Trophoblast cell (in vitro differentiated cells and primary cell): Measurements from ENCODE around the gene TRAPPC4.

Experiments
- DNase-seq, 2 donors: peaks; one replicate each; pipeline ENCODE4 v3.0.0-alpha.2; 2016
- H2AFZ ChIP-seq: 2 replicates; pipeline ENCODE4 v1.6.1; 2013; ENCODE audit warnings: low read length, moderate library complexity, mild to moderate bottlenecking; ENCODE audit not compliant: insufficient read depth, poor library complexity
- H2AK5ac ChIP-seq: 2 replicates; pipeline ENCODE4 v1.6.1; 2013; ENCODE audit warnings: mild to moderate bottlenecking, low read length
- H2BK120ac ChIP-seq: 2 replicates; pipeline ENCODE4 v1.6.1; 2013; ENCODE audit warnings: low read length, mild to moderate bottlenecking, moderate library complexity; ENCODE audit not compliant: insufficient read depth, poor library complexity
- H2BK12ac ChIP-seq: 2 replicates; pipeline ENCODE4 v1.6.1; 2013; ENCODE audit warnings: mild to moderate bottlenecking, low read length, moderate library complexity
- H2BK5ac ChIP-seq: 2 replicates; pipeline ENCODE4 v1.6.1; 2013; ENCODE audit warnings: low read length, low read depth, moderate library complexity, mild to moderate bottlenecking; ENCODE audit not compliant: poor library complexity
- H3K14ac ChIP-seq: 2 replicates; pipeline ENCODE4 v1.6.1; 2013; ENCODE audit warnings: mild to moderate bottlenecking, low read length
- H3K18ac ChIP-seq: 2 replicates; pipeline ENCODE4 v1.6.1; 2013; ENCODE audit warnings: mild to moderate bottlenecking, low read length
- H3K23ac ChIP-seq: 2 replicates; pipeline ENCODE4 v1.6.1; 2013; ENCODE audit warnings: low read length
- H3K27ac ChIP-seq: 2 replicates; pipeline ENCODE4 v1.5.1; 2013; ENCODE audit warnings: low read depth, mild to moderate bottlenecking, inconsistent platforms, low read length, moderate library complexity
- H3K27me3 ChIP-seq: 2 replicates; pipeline ENCODE4 v1.6.1; 2013; ENCODE audit warnings: inconsistent platforms, mild to moderate bottlenecking, low read length, moderate library complexity; ENCODE audit not compliant: insufficient read depth
- H3K36me3 ChIP-seq, 2 experiments: 1 replicate in 1 of 2; 2 replicates in 1 of 2; pipeline ENCODE4 v1.6.1; 2013; ENCODE audit warnings: low read length in 2 of 2, mild to moderate bottlenecking in 2 of 2, moderate library complexity in 1 of 2; ENCODE audit not compliant: insufficient read depth in 2 of 2, control insufficient read depth in 1 of 2
- H3K4ac ChIP-seq: 2 replicates; pipeline ENCODE4 v1.6.1; 2013; ENCODE audit warnings: low read depth, mild to moderate bottlenecking, low read length, moderate library complexity
- H3K4me1 ChIP-seq, 2 experiments: 1 replicate in 1 of 2; 2 replicates in 1 of 2; pipeline ENCODE4 v1.6.1; 2013; ENCODE audit warnings: low read length in 2 of 2, mild to moderate bottlenecking in 2 of 2, moderate library complexity in 1 of 2; ENCODE audit not compliant: insufficient read depth in 2 of 2, control insufficient read depth in 1 of 2
- H3K4me2 ChIP-seq: 2 replicates; pipeline ENCODE4 v1.6.1; 2013; ENCODE audit warnings: inconsistent platforms, mild to moderate bottlenecking, low read length, moderate library complexity
- H3K4me3 ChIP-seq: 2 replicates; pipeline ENCODE4 v1.5.1; 2013; ENCODE audit warnings: mild to moderate bottlenecking, low read depth, low read length, inconsistent platforms
- H3K79me1 ChIP-seq: one replicate; pipeline ENCODE4 v1.6.1; 2013; ENCODE audit warnings: low read length
- H3K79me2 ChIP-seq: 2 replicates; pipeline ENCODE4 v1.6.1; 2013; ENCODE audit warnings: low read length, mild to moderate bottlenecking; ENCODE audit not compliant: control insufficient read depth, insufficient read depth, poor library complexity
- H3K9ac ChIP-seq: 2 replicates; pipeline ENCODE4 v1.6.1; 2013; ENCODE audit warnings: mild to moderate bottlenecking, low read length
- H3K9me3 ChIP-seq: 2 replicates; pipeline ENCODE4 v1.6.1; 2013; ENCODE audit warnings: low read depth, mild to moderate bottlenecking, control low read depth, inconsistent platforms, low read length; ENCODE audit not compliant: insufficient read depth
- H4K12ac ChIP-seq: 2 replicates; pipeline ENCODE4 v1.6.1; 2013; ENCODE audit warnings: low read depth, mild to moderate bottlenecking, low read length, moderate library complexity
- H4K8ac ChIP-seq: 2 replicates; pipeline ENCODE4 v1.6.1; 2013; ENCODE audit warnings: low read depth, mild to moderate bottlenecking, low read length, moderate library complexity
- H4K91ac ChIP-seq: one replicate; pipeline ENCODE4 v1.6.1; 2013; ENCODE audit warnings: low read depth, mild to moderate bottlenecking, low read length, moderate library complexity
- WGBS: extraction: QIAGEN DNeasy Blood & Tissue Kit; methylation state at CpG from one replicate; pipeline ENCODE4 v1.1.7; 2013; ENCODE audit warnings: missing lambda C conversion rate; ENCODE audit not compliant: insufficient read length, insufficient coverage; ENCODE audit errors: extremely low coverage; 5-methylcytosine and 5-hydroxymethylcytosine counted together

Gene TRAPPC4

DNA sequence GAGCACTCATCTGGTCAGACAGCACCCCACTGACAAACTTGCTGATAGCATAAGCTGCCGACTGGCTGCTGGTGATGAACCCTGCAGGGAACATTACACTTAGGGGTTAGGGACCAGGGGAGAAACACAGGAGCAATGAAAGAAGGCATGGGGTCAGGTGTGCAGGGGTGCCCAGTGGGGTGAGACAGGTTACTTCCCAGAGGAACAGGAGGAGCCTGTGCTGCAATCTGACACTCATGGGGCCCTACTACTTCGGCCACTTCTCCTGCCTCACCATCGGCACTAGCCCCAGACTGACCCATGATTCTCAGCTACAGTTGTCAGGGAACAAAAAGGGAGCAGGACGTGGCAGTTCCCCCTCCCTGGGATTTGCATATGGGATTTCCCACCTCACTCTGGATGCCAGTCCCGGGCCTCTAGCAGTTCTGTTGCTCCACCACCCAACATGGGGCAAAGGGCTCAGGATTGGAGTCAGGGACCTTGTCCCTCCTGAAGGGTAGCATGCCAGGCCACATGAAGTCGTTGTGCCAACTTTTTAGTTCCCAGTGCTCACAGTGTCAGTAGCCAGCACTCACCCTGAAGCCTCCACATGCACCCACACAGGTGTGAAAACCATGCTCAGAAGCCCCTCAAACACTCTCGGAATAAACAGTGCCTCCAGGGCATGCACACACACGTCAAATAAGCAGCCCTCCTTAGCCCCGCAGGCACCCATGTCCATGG is 9.9 kb downstream of the TRAPPC4 start:
- Histone ChIP-seq H3K4me2 (peak overlapping the region; percentile 20), H3K4me1 (peaks cover 32 to 45% of the 10 kb centered on the region in 2 experiments), H4K91ac (peak overlapping the region; percentile 8), H4K8ac (no peak overlapping the region), H3K14ac (no peak overlapping the region), H4K12ac (no peak overlapping the region), H3K79me1 (peaks cover 5% of the 10 kb centered on the region), H2AK5ac (no peak overlapping the region), H3K4ac (no peak overlapping the region), H2BK12ac (no peak overlapping the region), H2AFZ (no peak overlapping the region), H3K79me2 (peaks cover 10% of the 10 kb centered on the region), H2BK5ac (no peak overlapping the region), H3K4me3 (no peak overlapping the region), H2BK120ac (no peak overlapping the region), H3K27me3 (no peaks in the 10 kb centered on the region), H3K18ac (no peak overlapping the region), H3K9me3 (peaks cover 2% of the 10 kb centered on the region), H3K27ac (no peak overlapping the region), H3K23ac (no peak overlapping the region), H3K36me3 (peaks cover 22 to 35% of the 10 kb centered on the region in 2 experiments), H3K9ac (no peak overlapping the region)
- WGBS, result no CpG with 5 or more reads among the region's 9 CpGs
- DNase-seq, result no peak

DNA sequence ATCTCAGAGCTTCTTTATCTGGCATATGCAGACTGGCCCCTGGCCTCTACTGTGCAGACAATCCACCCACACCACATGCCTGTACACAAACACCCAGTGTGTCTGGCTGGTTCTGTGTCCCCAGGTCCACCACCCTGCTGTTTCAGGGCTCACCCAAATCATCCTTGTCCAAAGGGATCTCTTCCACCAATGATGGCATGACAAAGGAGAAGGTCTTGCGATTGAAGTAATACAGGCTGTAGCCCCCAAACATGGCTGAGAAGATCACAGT is 10.4 kb downstream of the TRAPPC4 start:
- Histone ChIP-seq H3K4ac (no peak overlapping the region), H2BK120ac (no peak overlapping the region), H2AFZ (no peak overlapping the region), H3K18ac (peak overlapping the region; percentile 4), H3K4me1 (peaks cover 32 to 43% of the 10 kb centered on the region in 2 experiments), H3K79me2 (peaks cover 10% of the 10 kb centered on the region), H3K4me3 (no peak overlapping the region), H3K27ac (no peak overlapping the region), H2BK5ac (no peak overlapping the region), H3K79me1 (peaks cover 5% of the 10 kb centered on the region), H2BK12ac (no peak overlapping the region), H4K91ac (peak overlapping the region; percentile 8), H4K8ac (no peak overlapping the region), H3K23ac (no peak overlapping the region), H2AK5ac (peak overlapping the region; percentile 1), H3K4me2 (peak overlapping the region; percentile 20), H3K14ac (no peak overlapping the region), H3K9ac (no peak overlapping the region), H3K36me3 (peaks cover 22 to 34% of the 10 kb centered on the region in 2 experiments), H3K9me3 (peaks cover 2% of the 10 kb centered on the region), H3K27me3 (no peaks in the 10 kb centered on the region), H4K12ac (no peak overlapping the region)
- WGBS, result no CpG with 5 or more reads among the region's 1 CpG
- DNase-seq, result no peak

DNA sequence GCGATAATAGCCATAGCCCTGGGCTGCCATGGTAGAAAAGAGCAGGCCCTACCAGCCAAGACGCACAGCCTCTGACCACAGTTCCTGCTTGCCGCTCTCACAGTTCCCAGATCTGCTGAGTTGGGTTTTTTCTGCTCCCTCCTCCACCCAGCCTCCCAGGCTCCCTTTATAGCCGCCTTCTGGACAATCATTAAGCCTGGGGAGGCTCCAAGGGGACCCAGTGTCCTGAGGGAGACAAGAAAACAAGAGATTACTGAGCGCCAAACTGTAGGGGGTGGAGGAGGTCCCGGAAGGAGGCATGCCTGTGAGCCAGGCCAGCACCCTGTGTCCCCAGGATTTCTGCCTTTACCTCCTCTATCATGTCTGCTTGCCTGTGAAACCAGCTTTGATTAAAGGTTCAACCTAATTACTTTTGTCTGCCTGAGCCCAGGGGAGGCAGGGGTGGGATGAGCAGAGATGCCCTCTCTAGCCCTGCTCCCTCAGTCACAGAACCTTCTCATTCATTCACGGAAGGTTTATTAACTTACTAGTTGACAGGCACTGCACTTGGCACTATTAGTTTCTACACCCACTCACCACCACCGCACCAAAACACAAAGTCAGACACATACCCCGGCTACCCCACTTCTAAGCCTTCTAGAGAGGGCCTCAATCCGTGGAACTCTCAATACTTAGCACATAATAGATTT is 10.9 kb downstream of the TRAPPC4 start:
- peaks cover 10% of the 10 kb centered on the region for H3K79me2 ChIP-seq
- H2AK5ac ChIP-seq, result peak overlapping the region; percentile 54
- H3K9ac ChIP-seq, result peak overlapping the region; percentile 34
- no peak overlapping the region for H2BK12ac ChIP-seq
- H3K4me2 ChIP-seq, result peak overlapping the region; percentile 71
- peak overlapping the region; percentile 4 for H3K18ac ChIP-seq
- H3K27ac ChIP-seq, result no peak overlapping the region
- H2BK120ac ChIP-seq, result peak overlapping the region; percentile 20
- no peak overlapping the region for H2AFZ ChIP-seq
- no peak overlapping the region for H3K23ac ChIP-seq
- peaks cover 5% of the 10 kb centered on the region for H3K79me1 ChIP-seq
- no peaks in the 10 kb centered on the region for H3K27me3 ChIP-seq
- no peak overlapping the region for H4K8ac ChIP-seq
- no peak overlapping the region for H2BK5ac ChIP-seq
- peaks cover 2% of the 10 kb centered on the region for H3K9me3 ChIP-seq
- peak overlapping the region; percentile 14 for H4K12ac ChIP-seq
- H3K4me3 ChIP-seq, result no peak overlapping the region
- no CpG with 5 or more reads among the region's 10 CpGs for WGBS
- H4K91ac ChIP-seq, result no peak overlapping the region
- H3K4ac ChIP-seq, result peak overlapping the region; percentile 61
- H3K14ac ChIP-seq, result no peak overlapping the region
- no peak for DNase-seq
- peaks cover 22 to 34% of the 10 kb centered on the region in 2 experiments for H3K36me3 ChIP-seq
- H3K4me1 ChIP-seq, result peaks cover 32 to 40% of the 10 kb centered on the region in 2 experiments

DNA sequence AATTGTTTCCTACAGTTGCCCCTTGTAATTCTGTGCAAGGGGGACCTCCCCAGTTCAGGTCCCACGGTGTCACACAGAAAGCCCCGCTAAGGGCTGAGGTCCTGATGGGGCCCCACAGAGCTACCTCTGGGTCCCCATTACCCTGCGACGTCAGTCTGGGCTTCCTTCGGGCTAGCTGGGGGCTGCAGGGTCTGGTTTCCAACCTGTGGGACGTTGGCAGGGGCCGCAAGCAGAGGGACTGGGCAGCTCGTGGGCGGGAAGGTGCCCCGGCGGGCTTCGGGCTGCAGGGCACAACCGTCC is 11.4 kb downstream of the TRAPPC4 start:
- WGBS, result no CpG with 5 or more reads among the region's 13 CpGs
- peak overlapping the region; percentile 91 for H4K91ac ChIP-seq
- H4K8ac ChIP-seq, result peak overlapping the region; percentile 88
- peak overlapping the region; percentile 89 for H2AFZ ChIP-seq
- H3K4me1 ChIP-seq, result peaks cover 28 to 36% of the 10 kb centered on the region in 2 experiments
- H4K12ac ChIP-seq, result peak overlapping the region; percentile 78
- H3K14ac ChIP-seq, result peak overlapping the region; percentile 94
- peak overlapping the region; percentile 71 for H3K4me2 ChIP-seq
- H2BK12ac ChIP-seq, result peak overlapping the region; percentile 10
- no peaks in the 10 kb centered on the region for H3K27me3 ChIP-seq
- peak overlapping the region; percentile 48 for H3K18ac ChIP-seq
- H2BK120ac ChIP-seq, result peak overlapping the region; percentile 20
- H3K36me3 ChIP-seq, result peaks cover 18 to 31% of the 10 kb centered on the region in 2 experiments
- peaks cover 10% of the 10 kb centered on the region for H3K79me2 ChIP-seq
- DNase-seq, result no peak
- H3K9ac ChIP-seq, result peak overlapping the region; percentile 52
- peak overlapping the region; percentile 61 for H3K4ac ChIP-seq
- no peak overlapping the region for H3K23ac ChIP-seq
- H2BK5ac ChIP-seq, result no peak overlapping the region
- H3K9me3 ChIP-seq, result peaks cover 2% of the 10 kb centered on the region
- H2AK5ac ChIP-seq, result peak overlapping the region; percentile 63
- peaks cover 5% of the 10 kb centered on the region for H3K79me1 ChIP-seq
- H3K4me3 ChIP-seq, result peak overlapping the region; percentile 91
- H3K27ac ChIP-seq, result no peak overlapping the region
